SIG-M5 (cell line): ENCODE data around the gene FAXC.
"Not testable (repeated sequence)": the region's sequence is repeated elsewhere in the genome, so short reads cannot be mapped to it uniquely, and the experiment has no call there.

Experiments used
- DNase-seq: peaks from one replicate; lab custom pipeline; 2025; lab: John Stamatoyannopoulos, UW

FAXC gene

DNA sequence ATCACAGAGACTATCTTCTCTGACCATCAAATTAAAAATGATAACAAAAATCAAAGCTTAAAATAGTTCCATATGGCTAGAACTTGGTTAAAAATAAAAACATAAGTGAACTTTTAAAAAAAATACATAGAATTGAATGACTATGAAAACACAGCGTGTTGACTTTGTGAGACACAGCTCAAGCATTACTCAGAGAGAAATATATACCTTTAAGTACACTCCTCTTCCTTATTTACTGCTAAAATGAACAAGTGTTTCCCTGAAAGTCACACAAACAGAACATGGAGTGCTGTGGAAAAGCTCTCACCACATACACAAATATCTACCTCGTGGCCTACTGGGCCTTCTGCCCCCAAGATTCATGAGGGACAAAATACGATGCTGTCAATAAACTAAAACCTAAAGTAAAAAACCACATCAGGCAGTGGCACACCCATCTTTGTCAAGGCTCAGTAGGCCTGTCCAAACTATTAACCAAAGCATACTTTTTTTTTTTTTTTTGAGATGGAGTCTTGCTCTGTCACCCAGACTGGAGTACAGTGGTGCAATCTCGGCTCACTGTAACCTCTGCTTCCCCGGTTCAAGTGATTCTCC, 7.5 kb downstream of the FAXC start:
- DNase-seq, result no peak

DNA sequence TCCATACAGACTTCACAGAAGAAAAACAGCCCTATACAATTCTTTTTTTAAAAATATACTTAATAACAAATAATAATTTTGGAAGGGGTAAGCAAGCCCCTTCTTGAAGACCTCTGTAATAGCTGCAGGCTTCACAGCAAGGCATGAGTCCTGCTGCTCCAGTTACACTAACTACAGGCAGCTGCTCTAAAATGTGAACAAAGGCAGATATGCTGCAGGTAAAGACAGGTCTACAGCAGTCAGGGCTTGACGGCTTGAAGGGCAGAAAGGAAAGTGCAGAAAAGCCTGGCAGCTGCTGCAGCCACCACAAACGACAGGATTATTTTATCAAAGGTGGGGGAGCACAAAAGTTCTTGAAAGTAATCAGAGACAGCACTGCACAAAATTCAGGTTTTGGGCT, 11.3 kb downstream of the FAXC start:
- no peak for DNase-seq

DNA sequence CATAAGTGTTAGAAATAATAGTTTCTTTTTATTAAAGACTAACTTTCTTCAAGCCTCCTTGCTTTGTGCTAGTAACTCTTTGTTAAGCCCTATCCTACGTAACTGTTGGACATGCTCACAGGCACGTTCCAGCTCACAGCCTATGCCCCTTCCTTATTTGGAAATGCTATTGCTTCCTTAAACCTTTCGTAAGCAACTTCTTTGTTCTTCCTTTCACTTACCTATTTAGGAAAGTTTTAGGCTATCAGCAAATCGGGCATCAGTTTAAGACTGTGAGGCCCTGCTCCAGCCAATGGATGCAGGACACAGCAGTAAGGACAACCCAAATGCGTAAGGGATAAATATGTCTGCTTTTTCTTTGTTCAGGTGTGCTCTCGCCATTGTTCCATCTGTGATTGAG, 14.2 kb downstream of the FAXC start:
- DNase-seq, result not testable (repeated sequence)

DNA sequence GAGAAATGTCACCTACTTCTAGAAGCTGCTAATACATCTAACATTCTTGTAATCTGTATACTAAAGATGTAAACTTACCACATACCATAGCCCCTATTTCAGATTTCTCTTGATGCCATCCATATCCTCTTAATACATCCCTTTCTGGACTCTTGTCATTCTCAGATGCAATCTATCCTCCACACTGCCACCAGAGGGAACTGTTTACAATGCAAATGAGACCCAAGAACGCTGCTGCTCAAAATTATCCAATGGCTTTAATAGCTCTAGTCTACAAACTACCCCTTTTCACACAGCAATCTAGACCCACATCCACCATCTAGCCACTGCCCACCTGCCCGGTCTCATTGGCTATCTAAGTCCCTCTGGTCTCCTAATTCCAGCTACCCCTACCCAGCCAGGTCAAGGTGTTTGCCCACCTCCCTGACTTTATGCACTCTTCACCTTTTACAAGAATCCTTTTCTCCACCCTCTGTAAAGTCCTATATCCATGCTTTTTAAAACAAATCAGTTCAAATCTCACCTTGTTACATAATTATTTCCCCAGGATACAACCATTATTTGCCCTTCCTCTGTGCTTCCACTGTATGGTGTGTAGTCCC, 14.8 kb downstream of the FAXC start:
- DNase-seq, result no peak

DNA sequence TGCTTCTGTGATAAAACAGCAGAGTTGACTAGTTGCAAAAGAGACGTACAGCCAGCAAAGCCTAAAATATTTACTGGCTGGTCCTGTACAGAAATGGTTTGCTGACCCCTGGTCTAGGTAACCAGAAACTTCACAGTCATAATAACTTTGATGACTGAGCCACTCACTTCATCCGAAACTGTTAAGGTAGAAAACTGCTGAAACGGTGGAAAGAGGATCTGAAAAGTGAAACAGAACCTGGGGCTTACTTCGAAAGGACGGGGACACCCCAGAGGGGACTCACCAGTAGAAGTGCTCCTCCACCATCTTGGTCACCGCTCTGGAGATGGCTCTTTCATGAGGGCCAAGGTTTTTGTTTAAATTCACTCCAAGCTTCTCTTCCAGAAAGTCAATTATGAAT, 16.4 kb downstream of the FAXC start:
- no peak for DNase-seq

DNA sequence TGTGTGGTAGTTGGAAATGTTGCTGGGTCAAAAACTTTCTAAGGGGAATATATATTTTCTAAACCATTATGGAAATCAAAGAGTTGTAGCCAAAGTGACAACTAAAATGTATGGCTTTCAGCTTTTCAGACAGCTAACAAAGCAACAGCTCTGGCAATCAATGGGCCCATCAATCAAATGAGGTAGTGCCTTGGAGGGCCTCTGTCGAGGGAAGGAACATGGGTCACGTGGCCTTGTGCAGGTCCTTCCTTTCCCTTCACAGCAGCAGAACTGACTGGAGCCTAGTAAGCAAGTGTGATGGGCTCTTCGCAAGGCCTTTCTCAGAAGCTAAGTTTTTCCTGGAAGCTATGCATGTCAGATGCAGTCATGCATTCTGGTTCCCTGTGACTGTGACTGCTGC, 17.9 kb downstream of the FAXC start:
- DNase-seq, result no peak

DNA sequence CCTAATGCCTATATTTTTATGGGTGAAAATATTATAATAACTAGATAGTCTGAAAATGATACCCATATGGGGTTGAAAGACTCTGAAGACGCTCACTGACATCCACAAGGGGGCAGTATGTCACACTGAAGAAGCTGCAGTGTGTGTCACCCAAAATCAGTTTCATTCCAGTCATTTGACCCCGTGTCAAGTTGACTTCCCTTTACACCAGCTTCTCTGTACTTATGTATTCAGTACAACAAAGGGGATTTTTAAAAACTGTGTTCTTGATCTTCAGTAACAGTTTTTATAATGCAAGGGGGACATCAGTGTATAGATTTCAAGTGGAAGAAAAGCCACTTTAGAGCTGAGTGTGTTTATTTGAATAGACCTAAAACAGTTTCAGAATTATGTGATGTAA, 19.3 kb downstream of the FAXC start:
- no peak for DNase-seq

DNA sequence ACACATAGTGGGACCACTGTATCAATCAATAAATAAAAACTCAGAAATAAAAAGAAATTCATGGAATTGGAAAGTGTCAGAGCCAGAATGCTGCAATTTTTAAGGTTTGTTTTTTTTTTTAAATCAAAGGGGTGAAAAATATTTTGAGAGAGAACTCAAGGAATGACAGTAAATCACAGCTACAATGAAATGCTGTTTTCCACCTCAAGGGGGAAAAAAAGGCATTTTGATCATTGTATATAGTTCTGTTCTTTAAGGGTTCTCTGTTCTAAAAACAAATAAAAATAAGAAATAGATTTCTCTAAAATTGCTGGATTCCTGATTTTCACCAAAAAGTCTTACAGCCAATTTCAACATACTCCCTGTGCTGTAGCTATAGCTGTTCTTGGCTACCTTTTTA, 24.5 kb downstream of the FAXC start:
- DNase-seq, result no peak

DNA sequence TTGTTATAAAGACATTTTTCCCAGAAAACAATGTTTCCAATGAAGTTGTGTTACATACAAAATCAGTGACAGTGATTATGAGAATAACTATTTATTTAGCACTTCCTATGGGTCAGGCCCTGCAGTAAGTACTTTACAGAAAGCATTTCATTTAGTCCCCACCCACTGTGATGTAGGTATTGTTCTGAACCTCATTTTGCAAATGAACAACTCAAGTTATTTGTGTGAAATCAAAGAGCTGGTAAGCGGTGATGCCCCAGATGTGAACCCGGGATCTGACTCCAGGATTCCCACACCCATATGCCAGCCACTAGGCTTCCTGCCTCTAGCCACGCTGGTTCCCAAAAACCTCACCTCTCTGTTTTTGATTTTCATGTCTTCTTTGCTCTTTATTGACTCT, 30.9 kb downstream of the FAXC start:
- DNase-seq, result no peak

DNA sequence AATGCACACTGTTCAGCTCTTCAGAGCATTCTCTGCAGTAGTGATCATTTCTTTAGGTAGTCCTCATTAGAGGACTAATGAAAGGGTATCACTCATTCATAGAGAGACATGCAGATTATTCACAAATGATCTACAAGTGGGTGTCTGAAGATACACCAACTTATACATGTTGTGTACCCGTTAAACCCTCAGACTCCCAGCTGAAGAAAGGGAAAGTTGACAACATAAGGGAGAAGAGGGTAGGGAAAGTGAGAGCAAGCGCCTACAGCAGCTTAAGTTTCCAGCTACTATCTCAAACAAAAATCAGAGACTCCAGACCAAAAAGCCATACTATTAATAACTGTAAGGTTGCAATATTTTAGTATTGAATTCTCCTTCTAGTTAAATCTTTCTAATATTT, 37.1 kb downstream of the FAXC start:
- DNase-seq, result no peak

DNA sequence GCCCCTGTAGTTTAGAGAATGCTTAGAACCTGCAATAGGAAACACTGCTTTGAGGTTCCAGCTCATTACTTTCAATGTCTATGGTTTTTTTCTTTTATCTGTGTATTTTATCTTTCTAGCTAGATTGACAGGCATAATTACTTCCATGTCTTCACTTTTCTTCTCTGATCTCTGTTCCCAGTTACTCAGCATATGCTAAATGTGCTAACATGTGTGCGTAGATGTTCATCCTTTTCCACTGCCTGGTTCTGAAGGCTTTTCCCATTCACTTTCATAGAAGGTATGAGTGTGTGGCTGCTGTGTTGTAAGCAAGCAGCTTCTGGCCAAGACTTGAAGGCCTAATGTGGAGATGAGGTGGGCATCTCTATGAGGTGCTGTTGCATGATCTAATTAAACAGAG, 38.9 kb downstream of the FAXC start:
- no peak for DNase-seq

DNA sequence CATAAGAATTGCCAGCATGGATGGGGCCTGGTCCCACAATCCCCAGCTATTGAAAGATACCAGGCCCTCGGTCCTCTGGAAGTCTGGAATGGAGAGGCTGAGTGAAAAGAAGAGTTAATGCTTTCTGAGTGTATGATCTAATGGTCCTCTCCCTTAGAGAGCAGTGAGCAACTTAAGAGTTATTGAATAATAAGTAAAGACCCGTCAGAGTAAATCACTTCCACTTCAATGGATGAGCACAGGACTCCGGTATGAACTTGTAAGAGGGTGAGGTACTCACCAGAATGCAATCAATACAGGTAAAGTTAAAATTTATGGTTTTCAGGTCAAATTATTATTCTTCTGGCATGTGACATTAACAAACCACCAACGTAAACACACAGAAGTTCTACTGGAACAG, 39.9 kb downstream of the FAXC start:
- no peak for DNase-seq

DNA sequence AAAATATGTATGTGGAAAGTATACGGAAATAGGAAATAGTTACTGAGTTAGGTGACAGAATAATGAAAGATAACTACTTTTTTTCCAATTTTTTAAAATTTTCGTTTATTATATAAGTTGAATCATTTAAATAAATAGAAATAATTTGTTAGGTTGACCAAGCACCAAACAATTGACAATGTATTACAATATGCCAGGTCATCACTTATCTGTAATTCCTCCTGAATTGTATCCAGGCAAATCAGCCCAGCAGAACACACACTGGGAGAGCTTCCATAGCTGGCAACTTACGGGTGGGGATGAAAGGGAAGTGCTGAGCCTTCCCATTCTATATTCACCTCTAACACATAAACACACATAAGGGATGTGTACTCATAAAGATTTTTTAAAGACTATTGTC, 40.7 kb downstream of the FAXC start:
- DNase-seq, result no peak

DNA sequence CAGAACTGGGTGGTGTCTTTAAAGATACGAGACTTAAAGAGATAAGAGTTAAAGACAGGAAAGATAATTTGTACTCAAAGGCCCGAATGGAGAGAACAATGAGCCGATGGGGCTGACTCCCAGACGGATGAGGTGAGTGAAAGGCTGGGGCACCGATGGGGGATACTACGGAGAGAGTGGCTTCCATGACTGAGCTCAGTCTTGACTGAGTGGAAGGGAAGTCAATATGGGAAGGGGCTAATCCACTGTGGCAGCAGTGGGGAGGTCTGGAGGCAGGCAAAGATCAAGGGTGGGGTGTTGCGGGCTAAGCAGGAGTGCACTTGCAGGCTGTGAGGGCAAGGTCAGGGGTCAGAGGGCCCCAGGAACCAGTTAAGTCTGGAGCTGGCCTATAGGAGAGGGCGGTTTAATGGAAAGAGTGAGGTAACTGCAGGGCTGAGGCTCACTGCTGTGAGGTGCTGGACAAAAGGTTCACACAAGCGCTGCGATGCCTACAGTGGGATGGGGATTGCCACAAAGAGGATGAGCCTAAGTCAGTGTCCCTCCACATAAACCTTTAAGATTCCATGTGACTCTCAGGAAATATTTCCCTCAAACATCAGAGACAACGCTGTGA, 42.1 kb downstream of the FAXC start:
- no peak for DNase-seq

DNA sequence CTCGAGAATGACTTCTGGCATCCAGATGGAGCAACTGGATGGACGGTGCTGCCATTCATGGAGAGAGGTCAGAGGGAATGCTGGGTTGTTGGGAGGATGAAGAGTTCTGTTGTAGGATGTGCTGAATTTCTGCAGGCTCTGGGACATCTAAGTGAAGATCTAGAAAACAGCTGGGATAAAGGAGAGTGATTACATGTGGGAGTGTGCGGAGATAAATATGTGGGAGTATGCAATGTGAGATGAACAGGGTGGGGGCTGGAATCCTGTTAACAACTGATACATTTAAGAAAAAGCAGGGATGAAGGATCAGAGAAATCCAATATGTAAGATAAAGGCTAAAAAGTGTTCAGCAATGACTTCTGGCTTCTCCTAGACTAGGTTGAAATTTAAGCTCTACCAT, 43.1 kb downstream of the FAXC start:
- no peak for DNase-seq

DNA sequence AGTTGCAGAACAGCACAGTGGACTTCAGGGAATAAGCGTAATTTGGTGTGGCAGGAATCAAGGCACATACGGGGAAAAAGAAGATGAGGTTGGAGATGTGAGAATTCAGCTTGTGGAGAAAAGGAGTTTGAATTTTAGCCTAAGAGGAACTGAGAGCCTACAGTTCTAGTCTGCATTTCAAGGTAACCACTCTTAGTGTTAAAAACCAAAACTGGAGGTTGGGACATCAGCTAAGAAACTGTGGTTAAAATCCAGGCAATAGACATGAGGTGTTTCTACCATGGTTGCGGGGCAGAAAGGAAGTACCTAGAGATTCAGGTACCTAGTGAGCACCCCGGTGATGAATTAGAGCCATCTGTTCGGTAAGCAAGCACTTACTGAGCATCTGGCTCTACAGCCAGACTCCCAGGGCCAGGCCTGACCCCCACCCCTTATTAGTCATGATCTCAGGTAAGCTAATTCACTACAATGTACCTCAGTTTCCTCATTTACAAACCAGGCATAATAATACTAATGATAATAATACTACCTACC, 44.4 kb downstream of the FAXC start:
- DNase-seq, result no peak

DNA sequence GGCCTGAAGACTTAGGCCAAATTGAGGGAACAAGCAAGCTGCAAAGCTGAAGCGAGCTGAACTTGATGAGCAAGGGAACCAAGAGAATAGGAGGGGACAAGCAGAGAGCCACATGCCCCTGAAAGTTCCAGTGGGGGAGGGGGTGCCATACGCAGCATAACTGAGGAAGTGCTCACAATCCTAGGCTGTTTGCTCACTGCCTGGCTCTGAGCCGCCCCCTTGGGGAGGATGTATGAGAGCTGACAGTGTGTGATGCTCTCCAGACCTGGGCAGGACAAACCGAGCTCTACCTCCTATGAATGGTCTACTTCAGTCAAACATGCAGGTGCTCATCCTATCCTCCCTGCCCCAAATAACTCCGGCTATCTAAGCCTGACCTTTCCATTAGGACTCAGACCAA, 52.1 kb downstream of the FAXC start:
- DNase-seq, result no peak

DNA sequence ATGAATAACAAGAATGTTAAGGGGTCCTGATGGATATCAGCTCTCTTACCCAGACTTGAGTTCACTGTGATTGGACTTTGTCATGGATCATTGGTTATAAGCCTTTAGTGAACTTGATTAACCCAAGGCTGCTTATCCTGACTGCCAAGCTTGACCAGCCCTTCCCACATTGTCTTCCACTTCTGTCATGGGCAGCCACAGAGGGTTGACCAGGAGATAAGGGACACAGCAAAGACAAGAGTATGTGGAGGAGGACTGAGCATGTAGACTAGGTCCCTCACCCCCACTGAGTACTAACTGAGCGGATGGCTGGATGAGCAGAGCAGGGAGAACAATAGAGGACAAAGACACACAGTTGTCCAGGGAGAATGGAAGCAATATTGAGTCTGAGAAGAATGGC, 52.5 kb downstream of the FAXC start:
- DNase-seq, result no peak

DNA sequence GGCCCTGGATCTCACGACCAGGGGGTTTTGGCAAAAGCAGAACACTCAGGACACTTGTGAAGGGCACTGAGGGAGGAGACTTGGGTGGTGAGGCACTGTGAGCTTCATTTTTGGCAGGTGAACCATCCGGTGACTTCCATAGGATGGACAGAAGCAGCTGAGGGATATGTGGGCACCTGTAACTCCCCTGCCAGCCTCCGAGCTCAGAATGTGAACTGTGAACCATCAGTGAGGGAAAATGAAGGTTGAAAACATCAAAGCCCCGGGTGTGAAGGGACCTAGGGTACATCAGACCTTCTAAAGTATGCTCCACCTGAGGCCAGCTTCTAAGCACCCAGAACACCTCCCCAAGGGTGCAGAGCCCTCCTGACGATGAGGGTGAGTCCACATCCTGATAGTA, 53.2 kb downstream of the FAXC start:
- no peak for DNase-seq

DNA sequence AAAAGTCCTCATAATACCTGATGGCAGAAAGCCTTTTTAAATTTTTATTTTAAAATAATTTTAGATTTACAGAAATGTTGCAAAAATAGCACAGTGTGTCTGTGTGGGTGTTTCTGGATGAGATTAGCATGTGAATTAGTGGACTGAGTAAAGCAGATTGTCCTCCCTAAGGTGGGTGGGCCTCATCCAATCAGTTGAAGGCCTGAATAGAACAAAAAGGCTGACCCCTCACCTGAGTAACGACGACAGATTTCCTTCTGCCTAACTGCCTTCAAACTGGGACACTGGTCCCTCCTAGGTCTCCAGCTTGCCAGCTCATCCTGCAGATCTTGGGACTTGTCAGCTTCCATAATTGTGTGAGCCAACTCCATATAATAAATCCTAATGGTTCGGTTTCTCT, 54.2 kb downstream of the FAXC start:
- no peak for DNase-seq

DNA sequence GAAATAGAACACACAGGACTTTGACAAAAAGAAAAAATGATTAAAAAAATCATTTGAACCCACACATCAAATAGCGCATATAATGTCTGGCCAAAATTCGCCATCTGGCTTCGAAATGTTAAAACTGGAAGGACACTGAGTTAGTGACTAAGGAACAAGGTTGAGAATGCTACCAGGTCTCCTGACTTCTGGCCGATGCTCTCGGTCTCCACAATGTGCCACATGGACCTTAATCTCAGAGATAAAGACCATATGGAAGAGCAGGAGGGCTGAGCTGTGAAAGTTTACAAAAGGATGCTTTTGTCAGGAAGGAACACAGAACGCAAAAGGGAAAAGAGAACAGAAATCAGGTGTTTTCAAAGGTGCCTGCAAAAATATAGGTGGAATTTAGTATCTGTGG, 54.7 kb downstream of the FAXC start:
- DNase-seq, result no peak

DNA sequence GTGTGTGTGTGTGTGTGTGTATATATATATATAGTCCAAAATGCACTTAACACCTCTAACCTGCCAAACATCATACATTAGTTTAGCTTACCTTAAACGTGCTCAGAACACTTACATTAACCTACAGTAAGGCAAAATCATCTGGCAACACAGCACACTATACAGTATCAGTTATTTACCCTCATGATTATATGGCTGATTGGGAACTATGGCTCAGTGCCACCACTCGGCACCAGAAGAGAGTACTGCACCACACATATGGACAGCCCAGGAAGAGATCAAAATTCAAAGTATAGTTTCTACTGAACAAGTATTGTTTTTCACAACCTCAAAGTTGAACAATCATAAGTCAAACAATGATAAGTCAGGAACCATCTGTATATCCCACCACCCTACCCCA, 59.8 kb downstream of the FAXC start:
- DNase-seq, result no peak

DNA sequence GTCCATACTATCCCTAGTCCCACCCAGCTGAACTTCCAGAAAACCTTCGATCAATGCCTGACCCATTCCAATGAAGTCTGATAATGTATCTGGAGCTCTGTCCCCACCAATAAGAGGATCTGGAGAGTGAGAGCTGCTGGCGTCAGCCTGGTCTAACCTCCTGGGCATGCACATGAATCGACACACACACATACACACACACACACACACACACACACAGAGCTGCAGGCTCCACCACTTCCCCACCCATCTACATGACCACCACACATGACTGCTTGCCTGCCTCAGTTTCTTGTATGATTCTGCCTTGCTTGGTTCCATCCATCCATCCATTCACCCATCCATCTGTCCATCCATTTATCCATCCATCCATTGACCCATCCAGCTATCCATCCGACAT, 60.8 kb downstream of the FAXC start:
- no peak for DNase-seq

DNA sequence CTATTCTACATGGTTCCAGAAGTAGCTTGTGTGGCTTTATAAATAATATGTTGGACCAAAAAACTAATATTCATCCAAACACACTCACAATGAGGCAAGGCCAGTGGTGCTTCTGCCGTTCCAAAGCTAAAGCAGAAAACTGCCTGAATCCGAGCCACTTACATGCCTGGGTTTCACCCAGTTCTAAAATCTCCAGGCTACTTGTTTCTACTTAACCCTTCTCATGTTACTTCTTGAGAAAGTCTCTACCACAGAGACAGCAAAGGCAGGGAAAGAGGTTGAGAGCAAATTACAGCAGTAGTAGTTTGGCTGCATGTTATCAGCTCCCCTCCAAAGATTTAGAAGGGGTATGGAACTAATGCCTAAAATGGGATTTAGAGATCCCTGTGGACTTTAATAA, 62.0 kb downstream of the FAXC start:
- DNase-seq, result no peak
